Measurements from ENCODE around the gene IL21R.

GRCh38 chr16:27458987-27459688, 57.2 kb downstream of the IL21R start:
- TF ChIP-seq RBM25 (IDR thresholded peaks at IDR 0.05; ENCODE audit: low read depth, low read length, severe bottlenecking) (no peak), POLR2A (conservative IDR thresholded peaks at IDR 0.05) (no peak), TCF7L2 (IDR thresholded peaks at IDR 0.05; ENCODE audit: low read depth, low read length) (no peak), RBM22 (IDR thresholded peaks at IDR 0.05; ENCODE audit: low read depth, low read length, poor library complexity, severe bottlenecking) (no peak), SP2 (IDR thresholded peaks at IDR 0.05; ENCODE audit: extremely low read depth, low read depth, low read length, poor library complexity, severe bottlenecking) (no peak)
